SK-N-MC (cell line): ENCODE measurements around the gene TMEM161A.
A peak's percentile ranks its signal among the peaks of the same experiment; 100 is the strongest.

ENCODE experiments used
- DNase-seq: peaks from one replicate; pipeline ENCODE4 v3.0.0-alpha.2; 2011; ENCODE audit warnings: low read depth, low spot score
- H3K27ac ChIP-seq: fragments of 200-600 bp; sonication (generic); 2 replicates; pipeline ENCODE4 v1.5.1; 2016; ENCODE audit warnings: mixed run types
- H3K36me3 ChIP-seq: fragments of 200-600 bp; sonication (generic); 2 replicates; pipeline ENCODE4 v1.6.1; 2017; ENCODE audit warnings: antibody characterized with exemption, low read length, mixed read lengths; ENCODE audit not compliant: insufficient read depth
- H3K4me3 ChIP-seq: fragments of 200-600 bp; sonication (generic); 2 replicates; pipeline ENCODE4 v1.5.1; 2016
- H3K9ac ChIP-seq: fragments of 200-600 bp; sonication (generic); 2 replicates; pipeline ENCODE4 v1.8.0; 2017; ENCODE audit warnings: mixed run types, mixed read lengths; ENCODE audit not compliant: insufficient read length
- H3K9me3 ChIP-seq: fragments of 200-600 bp; sonication (generic); 2 replicates; pipeline ENCODE4 v1.6.1; 2017; ENCODE audit warnings: low read depth, mild to moderate bottlenecking, antibody characterized with exemption, low read length, moderate library complexity, mixed read lengths
- EZH2 ChIP-seq: fragments of 200-600 bp; sonication (generic); IDR thresholded peaks from one replicate; pipeline ENCODE4 v1.6.1; 2017; ENCODE audit warnings: antibody characterized with exemption
- FOXP2 ChIP-seq: optimal IDR thresholded peaks from 2 replicates; pipeline ENCODE3; 2011; ENCODE audit warnings: mild to moderate bottlenecking, moderate library complexity; ENCODE audit not compliant: insufficient read depth; ENCODE audit errors: extremely low read length, control extremely low read depth
- POLR2AphosphoS5 ChIP-seq: IDR thresholded peaks from 2 replicates; pipeline ENCODE4 v1.6.1; 2012; ENCODE audit warnings: mild to moderate bottlenecking, low read depth, low read length, borderline replicate concordance

TMEM161A gene

DNA sequence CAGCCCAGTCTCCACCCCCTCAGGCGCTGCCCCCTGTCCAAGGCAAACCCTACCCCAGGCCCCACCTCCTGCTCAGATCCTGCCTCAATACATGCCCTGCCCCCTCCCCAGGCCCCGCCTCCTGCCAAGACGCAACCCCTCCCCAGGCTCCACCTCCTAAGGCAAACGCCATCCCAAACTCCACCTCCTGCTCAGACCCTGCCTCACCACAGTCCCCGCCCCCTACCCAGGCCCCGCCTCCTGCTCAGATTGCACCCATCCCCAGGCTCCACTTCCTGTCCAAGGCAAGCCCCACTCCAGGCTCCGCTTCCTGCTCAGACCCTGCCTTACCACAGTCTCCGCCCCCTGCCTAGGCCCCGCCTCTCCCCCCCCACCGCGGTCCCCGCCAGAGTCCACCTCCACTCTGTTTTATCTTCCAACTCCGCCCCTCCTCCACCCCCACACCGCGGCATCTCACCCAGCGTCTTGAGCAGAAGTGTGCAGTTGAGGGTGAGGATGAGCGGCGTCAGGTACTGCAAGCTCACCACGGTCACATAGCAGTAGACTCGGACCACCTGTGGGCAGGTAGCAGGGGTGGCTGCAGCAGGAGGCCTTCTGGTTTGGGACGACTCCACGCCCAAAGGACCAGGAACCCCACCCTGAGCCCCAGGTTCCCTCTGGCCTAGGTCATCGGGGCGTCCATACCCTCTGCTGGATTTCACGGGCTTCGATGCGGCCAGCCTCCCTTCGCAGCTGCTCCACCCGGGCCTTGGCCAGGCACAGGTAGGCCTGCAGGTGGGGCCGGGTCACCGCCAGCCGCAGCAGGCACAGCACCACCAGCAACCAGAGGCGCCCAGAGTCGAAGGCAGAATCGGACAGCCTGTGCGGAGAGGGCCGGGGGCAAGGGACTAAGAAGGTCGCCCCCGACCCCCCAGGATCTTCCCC lies 17.7 kb downstream of the TMEM161A start:
- Histone ChIP-seq H3K27ac (no peak overlapping the region), H3K36me3 (peaks cover 16% of the 10 kb centered on the region; the same call in 1 of the 2 replicates), H3K9ac (no peak overlapping the region), H3K4me3 (no peak overlapping the region), H3K9me3 (no peaks in the 10 kb centered on the region)
- TF ChIP-seq EZH2 (no peak), POLR2AphosphoS5 (no peak)
- peak; percentile 78 for DNase-seq

DNA sequence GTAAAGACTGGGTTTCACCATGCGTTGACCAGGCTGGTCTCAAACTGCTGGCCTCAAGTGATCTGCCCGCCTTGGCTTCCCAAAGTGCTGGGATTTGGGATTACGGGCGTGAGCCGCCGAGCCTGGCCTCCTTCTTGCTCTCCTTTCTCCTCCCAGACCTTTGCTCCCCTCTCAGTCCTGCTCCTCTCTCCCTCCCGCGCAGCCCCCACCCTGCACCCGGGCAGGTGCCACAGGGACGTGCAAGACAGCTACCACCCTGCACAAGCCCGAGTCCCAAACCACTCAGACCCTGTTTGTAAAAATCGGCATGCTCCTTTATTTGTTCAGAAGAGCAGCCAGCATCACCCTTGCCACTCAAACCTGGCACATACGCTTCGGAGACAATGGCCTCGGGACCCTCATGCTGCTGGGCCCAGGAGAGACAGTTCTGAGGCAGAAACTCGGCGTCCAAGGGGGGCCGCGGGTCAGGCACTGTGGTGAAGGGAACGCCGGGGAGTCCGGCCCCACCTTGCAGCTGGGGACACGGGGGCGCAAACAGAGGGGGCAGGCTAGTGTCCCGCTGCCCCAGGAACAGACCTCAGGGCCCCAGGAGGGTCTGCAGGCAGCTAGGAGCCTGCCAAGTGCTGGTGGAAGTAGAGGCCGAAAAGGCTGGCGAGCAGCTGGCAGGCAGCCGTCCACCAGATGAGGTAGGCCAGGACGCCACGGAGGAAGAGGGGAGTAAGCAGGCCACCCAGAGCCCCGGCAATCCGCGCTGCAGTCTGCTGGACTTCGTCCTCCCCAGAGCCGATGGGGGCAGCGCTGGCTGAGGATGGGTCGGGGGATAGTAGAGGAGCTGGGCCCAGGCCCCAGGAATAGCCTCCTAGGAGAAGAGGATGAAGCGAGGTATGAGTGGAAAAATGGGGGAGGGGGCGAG lies 18.7 kb downstream of the TMEM161A start:
- H3K4me3 ChIP-seq: no peak overlapping the region
- TF ChIP-seq FOXP2: no peak
- TF ChIP-seq EZH2: no peak
- TF ChIP-seq POLR2AphosphoS5: no peak
- DNase-seq: no peak
- no peaks in the 10 kb centered on the region for H3K9me3 ChIP-seq
- H3K9ac ChIP-seq: no peak overlapping the region
- peaks cover 16% of the 10 kb centered on the region; the same call in 1 of the 2 replicates for H3K36me3 ChIP-seq
- H3K27ac ChIP-seq: no peak overlapping the region

DNA sequence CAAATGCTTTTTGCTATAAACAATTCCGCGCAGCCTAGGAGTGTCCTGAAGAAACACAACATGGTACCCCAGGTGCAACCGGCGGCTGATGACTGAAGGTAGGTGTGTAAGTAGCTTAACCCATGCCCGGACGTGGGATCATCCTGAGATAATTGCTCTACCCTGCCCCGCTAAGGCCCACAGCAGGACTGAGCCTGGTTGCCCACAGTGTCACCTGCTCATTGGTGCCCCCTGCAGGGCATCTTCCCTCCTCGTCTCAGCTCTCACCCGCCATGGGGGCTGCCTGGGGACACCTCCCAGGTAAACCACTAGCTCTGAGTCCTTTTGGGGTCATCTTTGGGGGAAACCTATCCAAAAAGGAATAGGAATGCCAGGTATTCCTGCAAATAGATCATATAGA lies 22.3 kb downstream of the TMEM161A start:
- no peak for DNase-seq
- Histone ChIP-seq H3K4me3 (no peak overlapping the region), H3K36me3 (peaks cover 8% of the 10 kb centered on the region; the same call in 1 of the 2 replicates), H3K9ac (no peak overlapping the region), H3K27ac (no peak overlapping the region), H3K9me3 (no peaks in the 10 kb centered on the region)
- no peak for TF ChIP-seq EZH2

DNA sequence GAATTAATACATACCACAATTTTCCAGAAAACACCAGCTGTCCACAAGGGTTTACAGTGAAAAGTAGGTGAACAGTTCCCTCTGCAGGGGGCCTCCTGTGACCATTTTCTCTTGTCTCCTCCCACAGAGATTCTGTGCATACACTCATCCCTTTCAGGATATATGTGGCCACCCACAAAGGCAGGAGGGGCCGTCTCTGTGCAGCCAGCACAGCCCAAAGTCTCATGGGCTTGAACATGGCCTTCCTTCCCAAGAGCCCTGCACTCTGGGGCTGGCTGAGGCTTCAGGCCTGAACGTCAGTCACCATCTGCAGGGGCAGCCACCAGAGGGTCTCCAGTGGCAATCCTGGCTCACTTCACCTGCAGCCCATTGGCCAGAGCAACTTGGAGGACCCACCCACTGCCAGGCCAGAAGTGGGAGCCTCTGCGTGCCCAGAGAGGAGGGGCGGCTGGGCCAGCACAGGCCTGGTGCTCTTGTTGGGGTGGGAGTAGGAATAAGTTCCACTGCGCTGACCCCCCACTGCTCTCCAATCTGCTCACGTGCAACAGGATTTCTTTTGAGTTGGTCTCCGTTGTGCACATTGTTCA lies 25.1 kb downstream of the TMEM161A start:
- no peak for DNase-seq
- no peak overlapping the region for H3K9ac ChIP-seq
- no peak for TF ChIP-seq POLR2AphosphoS5
- TF ChIP-seq FOXP2: no peak
- no peak for TF ChIP-seq EZH2
- no peak overlapping the region for H3K4me3 ChIP-seq
- H3K27ac ChIP-seq: no peak overlapping the region
- no peaks in the 10 kb centered on the region for H3K36me3 ChIP-seq
- H3K9me3 ChIP-seq: no peaks in the 10 kb centered on the region

DNA sequence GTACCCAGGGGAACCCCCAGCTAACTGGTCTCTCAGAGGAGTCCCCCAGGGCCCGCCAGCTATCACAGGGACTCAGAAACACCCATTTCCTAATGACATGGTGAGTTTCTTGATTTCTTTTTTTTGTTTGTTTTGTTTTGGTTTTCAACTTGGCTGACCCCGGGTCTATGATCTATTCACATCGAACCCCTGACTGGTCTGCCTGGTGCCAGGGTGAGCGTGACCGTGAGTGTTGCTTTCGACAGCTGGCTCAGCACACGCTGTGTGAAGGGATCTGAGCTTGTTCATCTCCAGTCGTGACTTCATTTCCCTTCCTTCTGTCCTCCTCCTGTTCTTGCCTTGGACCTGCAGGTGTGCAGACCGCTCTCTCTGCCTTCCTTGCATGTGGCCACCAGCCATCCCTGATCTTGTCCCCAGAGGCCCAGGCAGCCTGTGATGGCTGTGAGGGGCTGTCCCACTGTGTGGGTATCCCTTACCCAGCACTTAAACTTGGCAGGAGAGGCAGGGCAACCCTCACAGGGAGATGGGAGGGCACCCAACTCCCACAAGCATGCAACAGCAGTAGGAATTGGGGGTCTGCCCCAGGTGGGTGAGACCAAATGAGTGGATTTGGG lies 26.2 kb downstream of the TMEM161A start:
- Histone ChIP-seq H3K36me3 (no peaks in the 10 kb centered on the region), H3K27ac (no peak overlapping the region), H3K9ac (no peak overlapping the region), H3K9me3 (no peaks in the 10 kb centered on the region), H3K4me3 (no peak overlapping the region)
- no peak for DNase-seq
- TF ChIP-seq POLR2AphosphoS5: no peak
- TF ChIP-seq FOXP2: no peak
- TF ChIP-seq EZH2: no peak

DNA sequence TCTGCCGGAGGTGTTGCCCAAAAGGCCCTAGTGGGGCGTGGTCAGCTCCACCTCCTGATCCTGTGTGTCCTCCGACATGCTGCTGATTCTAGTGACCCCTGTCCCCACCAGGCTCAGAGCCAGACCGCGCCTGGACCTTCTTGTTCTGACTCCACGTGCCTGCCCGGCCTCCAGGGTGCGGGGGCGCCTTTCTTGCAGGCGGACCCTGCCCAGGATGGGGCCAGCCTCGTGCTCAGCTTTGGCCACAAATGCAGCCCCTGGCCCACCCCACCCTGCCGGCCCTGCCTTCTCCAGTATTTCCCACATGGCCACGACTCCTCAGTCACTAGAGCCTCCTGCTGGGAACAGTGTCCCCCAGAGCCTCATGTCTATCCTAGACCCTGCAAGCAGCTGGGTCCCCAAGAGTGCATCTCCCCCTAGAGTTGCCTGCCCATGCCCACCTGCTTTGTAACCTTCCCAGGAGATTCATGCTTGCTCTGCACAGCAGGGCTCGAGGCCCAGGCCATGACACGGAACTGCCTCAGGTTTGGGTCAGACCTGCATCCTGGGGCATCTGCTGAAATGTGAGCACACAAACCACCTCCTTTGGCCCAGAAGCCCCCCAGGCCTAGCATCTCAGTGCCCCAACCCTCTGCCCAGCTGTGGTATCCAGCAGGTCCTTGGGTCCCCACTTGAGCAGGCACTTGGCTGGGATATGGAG lies 27.0 kb downstream of the TMEM161A start:
- no peak for TF ChIP-seq FOXP2
- no peak for TF ChIP-seq EZH2
- no peak for TF ChIP-seq POLR2AphosphoS5
- Histone ChIP-seq H3K9ac (no peak overlapping the region), H3K9me3 (no peaks in the 10 kb centered on the region), H3K36me3 (no peaks in the 10 kb centered on the region), H3K4me3 (no peak overlapping the region), H3K27ac (no peak overlapping the region)
- DNase-seq: no peak

DNA sequence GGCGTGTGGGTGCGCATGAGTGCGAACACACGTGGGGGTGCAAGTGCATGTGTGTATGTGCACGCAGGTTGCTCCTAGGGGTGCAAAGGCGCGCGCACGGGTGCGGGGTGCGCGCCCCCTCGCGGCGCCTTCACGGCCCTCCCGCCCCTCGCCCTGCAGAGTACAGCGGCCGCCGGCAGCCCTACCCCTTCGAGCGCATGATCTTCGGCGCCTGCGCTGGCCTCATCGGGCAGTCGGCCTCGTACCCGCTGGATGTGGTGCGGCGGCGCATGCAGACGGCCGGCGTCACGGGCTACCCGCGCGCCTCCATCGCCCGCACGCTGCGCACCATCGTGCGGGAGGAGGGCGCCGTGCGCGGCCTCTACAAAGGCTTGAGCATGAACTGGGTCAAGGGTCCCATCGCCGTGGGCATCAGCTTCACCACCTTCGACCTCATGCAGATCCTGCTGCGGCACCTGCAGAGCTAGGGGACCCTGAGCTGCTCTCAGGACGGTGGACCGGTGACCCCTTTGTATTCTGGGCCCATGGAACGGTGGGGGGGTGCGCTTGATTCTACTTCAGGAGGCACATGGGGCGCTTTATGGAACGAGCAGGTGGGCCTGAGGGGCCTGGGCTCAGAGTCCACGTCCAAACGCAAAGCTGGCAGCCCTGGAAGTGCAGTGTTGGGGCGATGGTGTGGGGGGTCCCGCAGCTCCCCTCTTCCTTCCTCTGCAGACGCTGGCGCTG lies 27.7 kb downstream of the TMEM161A start:
- H3K27ac ChIP-seq: no peak overlapping the region
- no peak overlapping the region for H3K9ac ChIP-seq
- no peaks in the 10 kb centered on the region for H3K36me3 ChIP-seq
- DNase-seq: no peak
- H3K4me3 ChIP-seq: no peak overlapping the region
- TF ChIP-seq EZH2: no peak
- TF ChIP-seq POLR2AphosphoS5: no peak
- no peak for TF ChIP-seq FOXP2
- H3K9me3 ChIP-seq: no peaks in the 10 kb centered on the region
